Measurements from ENCODE around the gene KIAA0825. TPM values are rescaled to one million over a fixed set of nuclear protein-coding genes. Genes with fewer than 3 reads are reported as not detected.
"Not testable (repeated sequence)": the region's sequence is repeated elsewhere in the genome, so short reads cannot be mapped to it uniquely, and the experiment has no call there.

Gene KIAA0825
- total and polyA plus RNA-seq, 5 donors: 0.43 to 4.2 (median 3.5) TPM

DNA sequence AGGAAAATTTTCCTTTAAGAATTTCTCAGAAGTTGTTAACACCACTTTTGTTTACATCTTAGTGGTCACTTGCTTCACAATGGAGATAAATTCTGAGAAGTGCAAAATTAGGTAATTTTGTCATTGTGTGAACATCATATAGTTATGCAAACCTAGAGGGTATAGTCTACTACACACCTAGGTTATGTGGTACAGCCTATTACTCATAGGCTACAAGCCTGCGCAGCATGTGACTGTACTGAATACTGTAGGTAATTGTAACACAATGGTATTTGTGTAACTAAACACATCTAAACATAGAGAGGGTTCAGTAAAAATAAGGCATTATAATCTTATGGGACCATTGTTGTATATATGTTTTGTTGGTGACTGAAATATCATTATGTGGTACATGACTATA lies 488.3 kb downstream of the KIAA0825 start:
- Histone ChIP-seq H3K4me3 (ENCODE audit: low read length) (no peak overlapping the region), H3K4me1 (ENCODE audit: control insufficient read depth, insufficient read depth, low read length) (no peaks in the 10 kb centered on the region), H3K9me3 (ENCODE audit: control insufficient read depth, low read length) (no peaks in the 10 kb centered on the region), H3K27ac (ENCODE audit: low read length) (no peak overlapping the region), H3K27me3 (ENCODE audit: control insufficient read depth, insufficient read depth) (no peaks in the 10 kb centered on the region)
- intact Hi-C loops (cut with DNase I): no loop called here
- no peak for DNase-seq
- no peak for ATAC-seq
- 96% methylated on average over 1 of the region's 1 CpG for WGBS

DNA sequence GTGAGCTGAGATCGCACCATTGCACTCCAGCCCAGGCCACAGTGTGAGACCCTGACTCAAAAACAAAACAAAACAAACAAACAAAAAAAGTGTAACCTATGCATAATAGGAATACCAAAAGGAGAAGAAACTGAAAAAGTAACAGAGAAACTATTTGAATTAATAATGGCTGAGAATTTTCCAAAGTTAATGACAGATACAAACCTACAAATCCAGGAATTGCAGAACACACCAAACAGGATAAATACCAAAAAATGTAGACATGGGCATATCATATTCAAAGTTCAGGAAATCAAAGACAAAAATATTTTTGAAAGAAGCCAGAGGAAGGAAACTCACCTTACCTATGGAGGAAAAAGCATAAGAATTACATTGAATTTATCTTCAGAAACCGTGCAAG lies 493.3 kb downstream of the KIAA0825 start:
- WGBS: 76% methylated on average over 2 of the region's 2 CpGs
- Histone ChIP-seq H3K4me3 (ENCODE audit: low read length) (no peak overlapping the region), H3K4me1 (ENCODE audit: control insufficient read depth, insufficient read depth, low read length) (no peaks in the 10 kb centered on the region), H3K27me3 (ENCODE audit: control insufficient read depth, insufficient read depth) (no peaks in the 10 kb centered on the region), H3K27ac (ENCODE audit: low read length) (no peak overlapping the region), H3K9me3 (ENCODE audit: control insufficient read depth, low read length) (no peaks in the 10 kb centered on the region)
- DNase-seq (no peak), ATAC-seq (no peak)
- intact Hi-C loops (cut with DNase I): no loop called here

DNA sequence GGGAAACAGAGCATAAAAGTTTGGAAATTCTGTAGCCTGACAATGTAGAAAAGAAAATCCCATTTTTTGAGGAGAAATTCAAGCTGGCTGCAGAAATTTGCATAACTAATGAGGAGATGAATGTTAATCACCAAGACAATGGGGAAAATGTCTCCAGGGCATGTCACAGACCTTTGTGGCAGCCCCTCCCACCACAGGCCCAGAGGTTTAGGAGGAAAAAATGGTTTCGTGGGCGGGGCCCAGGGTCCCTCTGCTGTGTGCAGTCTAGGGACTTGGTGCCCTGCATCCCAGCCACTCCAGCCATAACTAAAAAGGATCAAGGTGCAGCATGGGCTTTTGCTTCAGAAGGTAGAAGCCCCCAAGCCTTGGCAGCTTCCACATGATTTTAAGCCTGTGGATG lies 502.1 kb downstream of the KIAA0825 start:
- DNase-seq; intact Hi-C loops (cut with DNase I); H3K4me3 ChIP-seq (ENCODE audit: low read length); H3K27me3 ChIP-seq (ENCODE audit: control insufficient read depth, insufficient read depth); ATAC-seq; H3K4me1 ChIP-seq (ENCODE audit: control insufficient read depth, insufficient read depth, low read length); H3K27ac ChIP-seq (ENCODE audit: low read length); H3K9me3 ChIP-seq (ENCODE audit: control insufficient read depth, low read length): not testable (repeated sequence)
- 87% methylated on average over 2 of the region's 2 CpGs for WGBS

DNA sequence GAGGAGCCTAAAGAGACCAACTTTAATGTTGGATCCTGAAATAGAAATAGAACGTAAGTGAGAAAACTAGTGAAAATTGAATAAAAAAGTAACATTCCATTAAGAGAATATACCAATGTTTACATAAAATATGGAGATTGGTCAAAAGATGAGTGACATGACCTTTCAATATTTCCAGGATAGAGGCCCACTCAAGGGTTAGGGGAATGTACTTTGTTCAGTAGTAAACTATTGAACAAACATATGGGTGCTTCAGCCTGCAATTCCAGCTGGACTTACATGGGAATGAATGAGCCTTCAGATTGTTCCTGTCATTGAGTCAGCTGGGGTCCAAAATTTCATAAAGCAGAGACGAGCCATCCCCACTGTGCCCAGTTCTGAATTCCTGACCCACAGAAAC lies 505.3 kb downstream of the KIAA0825 start:
- WGBS: 93% methylated on average over 2 of the region's 2 CpGs
- intact Hi-C loops (cut with DNase I): no loop called here
- no peak for ATAC-seq
- no peak overlapping the region for H3K4me3 ChIP-seq (ENCODE audit: low read length)
- H3K27me3 ChIP-seq (ENCODE audit: control insufficient read depth, insufficient read depth): no peaks in the 10 kb centered on the region
- no peak for DNase-seq
- no peaks in the 10 kb centered on the region for H3K4me1 ChIP-seq (ENCODE audit: control insufficient read depth, insufficient read depth, low read length)
- peaks cover 3% of the 10 kb centered on the region for H3K9me3 ChIP-seq (ENCODE audit: control insufficient read depth, low read length)
- no peak overlapping the region for H3K27ac ChIP-seq (ENCODE audit: low read length)

DNA sequence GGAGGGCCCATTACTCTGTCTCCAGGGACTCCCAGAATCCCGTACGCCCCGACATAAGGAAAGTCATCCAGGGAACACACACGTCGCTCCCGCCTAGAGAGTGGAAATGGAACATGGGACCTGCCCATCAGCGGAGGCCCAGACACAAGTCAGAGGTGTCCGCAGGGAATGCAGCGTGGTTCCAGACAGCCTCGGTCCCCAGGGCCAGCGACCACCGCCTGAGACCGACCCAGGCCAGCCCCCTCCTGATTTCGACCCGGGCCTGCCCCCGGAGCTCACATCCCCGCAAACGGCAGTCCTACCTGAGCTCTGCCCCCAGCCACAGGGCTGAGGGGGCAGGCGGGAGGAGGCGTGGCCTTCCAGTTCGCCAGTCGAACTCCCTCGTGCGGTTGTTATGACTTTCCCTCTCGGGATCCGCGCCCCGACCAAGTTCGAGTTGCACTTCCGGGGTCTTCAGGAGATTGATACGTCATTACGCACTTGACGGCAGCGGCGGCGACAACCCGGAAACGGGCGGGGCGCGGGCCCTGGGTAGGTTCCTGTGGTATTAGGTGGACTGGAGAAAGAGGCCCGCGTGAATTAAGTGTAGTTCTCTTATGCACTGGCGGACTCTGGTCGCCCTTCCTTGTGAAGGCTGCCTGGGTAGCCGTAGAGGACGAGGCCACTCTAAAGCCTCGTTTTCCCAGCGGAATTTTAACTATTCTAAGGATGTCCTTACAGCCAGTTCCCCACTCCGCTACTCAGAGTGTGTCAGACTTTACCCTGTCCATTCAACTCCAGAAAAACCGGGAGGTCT lies 507.0 kb downstream of the KIAA0825 start:
- H3K4me3 ChIP-seq (ENCODE audit: low read length): peak overlapping the region; percentile 69
- H3K4me1 ChIP-seq (ENCODE audit: control insufficient read depth, insufficient read depth, low read length): no peaks in the 10 kb centered on the region
- H3K9me3 ChIP-seq (ENCODE audit: control insufficient read depth, low read length): no peaks in the 10 kb centered on the region
- no peaks in the 10 kb centered on the region for H3K27me3 ChIP-seq (ENCODE audit: control insufficient read depth, insufficient read depth)
- WGBS: 1% methylated on average over 51 of the region's 51 CpGs
- DNase-seq (peak; percentile 95 to 98 (median 97)), ATAC-seq (peak; percentile 100)
- intact Hi-C loops (cut with DNase I): no loop called here
- peak overlapping the region; percentile 83 for H3K27ac ChIP-seq (ENCODE audit: low read length)

DNA sequence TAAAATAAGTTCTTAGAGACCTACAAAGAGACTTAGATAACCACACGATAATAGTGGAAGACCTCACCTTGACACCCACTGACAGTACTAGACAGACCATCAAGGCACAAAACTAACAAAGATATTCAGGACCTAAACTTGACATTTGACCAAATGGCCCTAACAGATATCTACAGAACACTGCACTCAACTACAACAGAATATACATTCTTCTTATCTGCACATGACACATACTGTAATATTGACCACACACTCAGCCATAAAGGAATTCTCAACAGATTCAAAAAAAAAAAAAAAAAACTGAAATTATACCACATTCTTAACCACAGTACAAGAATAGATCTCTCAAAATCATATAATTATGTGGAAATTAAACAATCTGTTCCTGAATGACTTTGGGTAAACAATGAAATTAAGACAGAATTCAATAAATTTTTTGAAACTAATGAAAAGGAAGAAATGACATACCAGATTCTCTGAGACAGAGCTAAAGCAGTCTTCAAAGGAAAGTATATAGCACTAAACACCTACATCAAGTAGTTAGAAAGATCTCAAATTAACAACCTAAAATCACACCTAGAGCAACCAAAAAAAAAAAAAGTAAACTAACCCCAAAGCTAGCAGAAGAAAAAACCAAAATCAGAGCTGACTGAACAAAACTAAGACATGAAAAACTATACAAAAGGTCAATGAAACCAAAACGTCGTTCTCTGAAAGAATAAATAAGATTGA lies 514.7 kb downstream of the KIAA0825 start:
- Histone ChIP-seq H3K4me1 (ENCODE audit: control insufficient read depth, insufficient read depth, low read length) (no peaks in the 10 kb centered on the region), H3K27me3 (ENCODE audit: control insufficient read depth, insufficient read depth) (no peaks in the 10 kb centered on the region), H3K9me3 (ENCODE audit: control insufficient read depth, low read length) (no peaks in the 10 kb centered on the region), H3K4me3 (ENCODE audit: low read length) (no peak overlapping the region), H3K27ac (ENCODE audit: low read length) (no peak overlapping the region)
- no peak for ATAC-seq
- DNase-seq: no peak
- WGBS: 84% methylated on average over 3 of the region's 3 CpGs
- intact Hi-C loops (cut with DNase I): no loop called here

Other genes starting within 250 kb of the KIAA0825 start
- 1 to 10 TPM; 4.8 to 6.9 (median 5.9) TPM for gene SLF1, start 65 bp upstream of the KIAA0825 start, total RNA-seq
- 2.3 TPM for gene SLF1, start 65 bp upstream of the KIAA0825 start, polyA plus RNA-seq

Measured in right cardiac atrium (tissue), 5 donors.